ENCODE results near the gene TRIP6.

Gene TRIP6

GRCh38 chr7:100882201-100882600, 15.0 kb downstream of the TRIP6 start:
- no peak for TF ChIP-seq Cebpa-rat (IDR thresholded peaks at IDR 0.05)
- Histone ChIP-seq H4K20me1 (peaks cover 67 to 100% (median 99%) of the 10 kb centered on the region in 11 experiments; a peak in 21 of 22 replicates), H3K4me3 (no peak overlapping the region), H3K4me1 (peaks cover 64 to 97% (median 88%) of the 10 kb centered on the region in 10 experiments), H3K27me3 (no peaks in the 10 kb centered on the region), H3K27ac (no peak overlapping the region; a peak in 2 of 22 replicates), H3K9ac (peak overlapping the region in 7 of 11 experiments; percentile 32 to 96 (median 45); a peak in 9 of 22 replicates), H3K9me3 (replicated peaks in 1 of 11) (no peaks in the 10 kb centered on the region), H3K4me2 (peak overlapping the region in 1 of 11 experiments; percentile 100; a peak in 3 of 22 replicates), H3K36me3 (peaks cover 84 to 100% (median 100%) of the 10 kb centered on the region in 11 experiments)

GRCh38 chr7:100882785-100883526, 15.8 kb downstream of the TRIP6 start:
- Histone ChIP-seq H3K36me3 (peaks cover 82 to 99% (median 97%) of the 10 kb centered on the region in 11 experiments), H3K4me3 (no peak overlapping the region), H4K20me1 (peaks cover 62 to 98% (median 96%) of the 10 kb centered on the region in 11 experiments; a peak in 21 of 22 replicates), H3K27ac (peak overlapping the region in 9 of 11 experiments; percentile 6 to 59 (median 26); a peak in 10 of 22 replicates), H3K9ac (peak overlapping the region; percentile 25 to 96 (median 54); a peak in 18 of 22 replicates), H3K27me3 (no peaks in the 10 kb centered on the region), H3K4me1 (peaks cover 64 to 97% (median 88%) of the 10 kb centered on the region in 10 experiments), H3K4me2 (peak overlapping the region; percentile 95 to 100 (median 99); a peak in 21 of 22 replicates), H3K9me3 (replicated peaks in 1 of 11) (no peaks in the 10 kb centered on the region)
- TF ChIP-seq Cebpa-rat (IDR thresholded peaks at IDR 0.05) = no peak

GRCh38 chr7:100884736-100885439, 17.7 kb downstream of the TRIP6 start:
- Histone ChIP-seq H3K27me3 (no peaks in the 10 kb centered on the region), H3K9ac (peak overlapping the region; percentile 18 to 97 (median 91); a peak in 19 of 22 replicates), H3K9me3 (replicated peaks in 1 of 11) (no peaks in the 10 kb centered on the region), H3K4me2 (peak overlapping the region; percentile 95 to 100 (median 99)), H3K4me1 (peaks cover 61 to 91% (median 82%) of the 10 kb centered on the region in 10 experiments), H3K4me3 (peak overlapping the region in 7 of 10 experiments; percentile 3 to 50 (median 36); a peak in 13 of 20 replicates), H3K36me3 (peaks cover 72 to 94% (median 90%) of the 10 kb centered on the region in 11 experiments), H4K20me1 (peaks cover 47 to 92% (median 84%) of the 10 kb centered on the region in 11 experiments; a peak in 21 of 22 replicates), H3K27ac (peak overlapping the region; percentile 6 to 95 (median 32); a peak in 18 of 22 replicates)
- no peak for TF ChIP-seq Cebpa-rat (IDR thresholded peaks at IDR 0.05)

GRCh38 chr7:100885440-100886141, 18.4 kb downstream of the TRIP6 start:
- peaks cover under 1 to 5% (median 4%) of the 10 kb centered on the region in 11 experiments; a peak in 19 of 22 replicates for H3K27me3 ChIP-seq
- H3K9me3 ChIP-seq (replicated peaks in 1 of 11) = no peaks in the 10 kb centered on the region
- no peak for TF ChIP-seq Cebpa-rat (IDR thresholded peaks at IDR 0.05)
- H3K4me3 ChIP-seq = peak overlapping the region in 7 of 10 experiments; percentile 3 to 50 (median 36); a peak in 12 of 20 replicates
- peak overlapping the region; percentile 95 to 100 (median 99) for H3K4me2 ChIP-seq
- H3K9ac ChIP-seq = peak overlapping the region; percentile 18 to 97 (median 91); a peak in 19 of 22 replicates
- H3K36me3 ChIP-seq = peaks cover 71 to 87% (median 84%) of the 10 kb centered on the region in 11 experiments
- H3K27ac ChIP-seq = peak overlapping the region; percentile 6 to 95 (median 55); a peak in 16 of 22 replicates
- peaks cover 64 to 91% (median 85%) of the 10 kb centered on the region in 10 experiments for H3K4me1 ChIP-seq
- H4K20me1 ChIP-seq = peaks cover 42 to 85% (median 77%) of the 10 kb centered on the region in 11 experiments; a peak in 21 of 22 replicates

GRCh38 chr7:100886142-100886935, 19.2 kb downstream of the TRIP6 start:
- H3K4me2 ChIP-seq = peak overlapping the region; percentile 95 to 100 (median 99)
- peak overlapping the region in 9 of 10 experiments; percentile 4 to 93 (median 41); a peak in 13 of 20 replicates for H3K4me3 ChIP-seq
- peak overlapping the region; percentile 44 to 97 (median 91); a peak in 20 of 22 replicates for H3K9ac ChIP-seq
- peaks cover 63 to 79% (median 76%) of the 10 kb centered on the region in 11 experiments for H3K36me3 ChIP-seq
- TF ChIP-seq Cebpa-rat (IDR thresholded peaks at IDR 0.05) = no peak
- H4K20me1 ChIP-seq = peaks cover 34 to 77% (median 69%) of the 10 kb centered on the region in 11 experiments; a peak in 21 of 22 replicates
- peaks cover 71 to 94% (median 90%) of the 10 kb centered on the region in 10 experiments for H3K4me1 ChIP-seq
- H3K27me3 ChIP-seq = peaks cover 8 to 13% (median 12%) of the 10 kb centered on the region in 11 experiments
- H3K9me3 ChIP-seq (replicated peaks in 1 of 11) = no peaks in the 10 kb centered on the region
- peak overlapping the region in 10 of 11 experiments; percentile 52 to 95 (median 79); a peak in 18 of 22 replicates for H3K27ac ChIP-seq

GRCh38 chr7:100886936-100887515, 19.8 kb downstream of the TRIP6 start:
- peak overlapping the region in 10 of 11 experiments; percentile 45 to 97 (median 92); a peak in 21 of 22 replicates for H3K9ac ChIP-seq
- H3K36me3 ChIP-seq = peaks cover 57 to 72% (median 69%) of the 10 kb centered on the region in 11 experiments
- peaks cover 71 to 89% (median 85%) of the 10 kb centered on the region in 10 experiments for H3K4me1 ChIP-seq
- H3K9me3 ChIP-seq (replicated peaks in 1 of 11) = no peaks in the 10 kb centered on the region
- peaks cover 28 to 70% (median 62%) of the 10 kb centered on the region in 11 experiments; a peak in 21 of 22 replicates for H4K20me1 ChIP-seq
- peak overlapping the region; percentile 10 to 95 (median 79); a peak in 21 of 22 replicates for H3K27ac ChIP-seq
- H3K4me2 ChIP-seq = peak overlapping the region; percentile 95 to 100 (median 99)
- no peak for TF ChIP-seq Cebpa-rat (IDR thresholded peaks at IDR 0.05)
- H3K27me3 ChIP-seq = peaks cover 15 to 20% (median 19%) of the 10 kb centered on the region in 11 experiments
- peak overlapping the region; percentile 4 to 93 (median 38); a peak in 16 of 20 replicates for H3K4me3 ChIP-seq

Data from BLaER1 treated with 17β-estradiol and CSF1 and Interleukin-3, amounts not matched to agents 10 nM and 100 nM (cell line).